ENCODE measurements around the gene FCN2.

DNA sequence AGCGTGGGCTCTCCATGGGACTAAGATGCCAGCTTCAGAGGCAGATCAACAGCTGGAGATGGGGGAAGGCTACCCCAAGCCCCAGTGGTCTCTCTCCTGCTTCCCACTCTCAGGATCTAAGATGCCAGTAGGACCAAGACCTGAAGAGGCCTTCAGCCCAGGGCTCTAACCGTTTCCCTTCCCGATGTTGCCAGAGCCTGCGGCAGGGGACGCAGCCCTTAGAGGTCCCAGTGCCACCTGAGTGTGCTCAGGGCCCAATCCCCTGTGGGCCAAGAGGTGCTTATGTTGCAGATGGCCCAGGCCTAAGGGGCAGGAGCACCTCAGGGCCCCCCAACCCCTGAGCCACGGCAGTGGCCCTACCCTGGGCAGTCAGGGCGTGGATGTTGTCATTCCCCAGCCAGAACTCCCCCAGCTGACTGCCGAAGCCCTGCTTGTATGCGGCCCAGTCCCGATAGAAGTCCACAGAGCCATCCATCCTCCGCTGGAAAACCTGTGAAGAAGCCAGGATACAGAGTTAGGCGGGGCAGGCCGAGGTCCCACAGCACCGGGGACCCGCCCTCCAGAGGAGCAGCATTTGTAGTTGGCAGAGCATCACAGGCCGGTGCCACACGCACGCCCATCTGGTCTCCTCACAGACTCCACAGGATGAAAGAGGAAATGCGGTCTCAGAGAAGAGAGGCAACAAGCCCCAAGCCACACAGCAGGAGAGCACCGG, 31.7 kb downstream of the FCN2 start:
- TF ChIP-seq, protein P1, sequence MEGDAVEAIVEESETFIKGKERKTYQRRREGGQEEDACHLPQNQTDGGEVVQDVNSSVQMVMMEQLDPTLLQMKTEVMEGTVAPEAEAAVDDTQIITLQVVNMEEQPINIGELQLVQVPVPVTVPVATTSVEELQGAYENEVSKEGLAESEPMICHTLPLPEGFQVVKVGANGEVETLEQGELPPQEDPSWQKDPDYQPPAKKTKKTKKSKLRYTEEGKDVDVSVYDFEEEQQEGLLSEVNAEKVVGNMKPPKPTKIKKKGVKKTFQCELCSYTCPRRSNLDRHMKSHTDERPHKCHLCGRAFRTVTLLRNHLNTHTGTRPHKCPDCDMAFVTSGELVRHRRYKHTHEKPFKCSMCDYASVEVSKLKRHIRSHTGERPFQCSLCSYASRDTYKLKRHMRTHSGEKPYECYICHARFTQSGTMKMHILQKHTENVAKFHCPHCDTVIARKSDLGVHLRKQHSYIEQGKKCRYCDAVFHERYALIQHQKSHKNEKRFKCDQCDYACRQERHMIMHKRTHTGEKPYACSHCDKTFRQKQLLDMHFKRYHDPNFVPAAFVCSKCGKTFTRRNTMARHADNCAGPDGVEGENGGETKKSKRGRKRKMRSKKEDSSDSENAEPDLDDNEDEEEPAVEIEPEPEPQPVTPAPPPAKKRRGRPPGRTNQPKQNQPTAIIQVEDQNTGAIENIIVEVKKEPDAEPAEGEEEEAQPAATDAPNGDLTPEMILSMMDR (optimal IDR thresholded peaks at IDR 0.05 in 1 of 3, IDR thresholded peaks at IDR 0.05 in 1 of 3, conservative IDR thresholded peaks at IDR 0.05 in 1 of 3; ENCODE audit: extremely low read depth in 1 of 3, insufficient read depth in 2 of 3, low read length in 3 of 3), result no peak
- TF ChIP-seq EZH2 (IDR thresholded peaks at IDR 0.05; ENCODE audit: low read length), result no peak

All from keratinocyte (primary cell).